Pulmonary artery endothelial cell (primary cell): Measurements from ENCODE around the gene VGLL2. TPM values are rescaled to one million over a fixed set of nuclear protein-coding genes. Genes with fewer than 3 reads are reported as not detected.

Source experiments
- DNase-seq: peaks from one replicate; pipeline ENCODE4 v3.0.0-alpha.2; 2011; ENCODE audit warnings: low read depth, low spot score
- total RNA-seq: library from RNA; depleted of rRNA; stranded (reverse); fragments of >200 nt; gene quantifications from 2 replicates; pipeline ENCODE4 v1.2.3, GENCODE V29; 2014

VGLL2 gene
- total RNA-seq, 1 donor from 2014 or later = not detected

- DNase-seq = no peak
Measured at GRCh38 chr6:117268924-117269323, 3.6 kb downstream of the VGLL2 start.

DNA sequence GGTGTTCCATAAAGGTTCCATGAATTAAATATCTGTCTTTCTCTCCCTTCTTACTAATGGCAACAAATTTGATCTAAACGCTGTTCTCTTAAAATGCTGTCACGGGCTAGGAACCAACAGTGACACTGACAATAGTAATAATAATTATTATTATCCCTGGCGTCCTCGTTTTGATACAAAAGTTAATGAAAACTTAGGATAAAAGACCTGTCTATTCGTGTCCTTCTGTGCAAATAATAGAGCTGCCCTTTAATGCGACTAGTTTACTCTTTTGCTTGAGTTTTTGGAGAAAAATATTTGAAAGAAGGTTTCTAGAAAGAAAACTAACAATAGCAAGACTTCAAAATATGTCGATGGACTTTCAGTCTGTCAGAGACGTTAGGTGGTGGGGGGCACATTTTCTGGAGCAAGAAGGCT lies 4.3 kb downstream of the VGLL2 start:
- DNase-seq = no peak

DNA sequence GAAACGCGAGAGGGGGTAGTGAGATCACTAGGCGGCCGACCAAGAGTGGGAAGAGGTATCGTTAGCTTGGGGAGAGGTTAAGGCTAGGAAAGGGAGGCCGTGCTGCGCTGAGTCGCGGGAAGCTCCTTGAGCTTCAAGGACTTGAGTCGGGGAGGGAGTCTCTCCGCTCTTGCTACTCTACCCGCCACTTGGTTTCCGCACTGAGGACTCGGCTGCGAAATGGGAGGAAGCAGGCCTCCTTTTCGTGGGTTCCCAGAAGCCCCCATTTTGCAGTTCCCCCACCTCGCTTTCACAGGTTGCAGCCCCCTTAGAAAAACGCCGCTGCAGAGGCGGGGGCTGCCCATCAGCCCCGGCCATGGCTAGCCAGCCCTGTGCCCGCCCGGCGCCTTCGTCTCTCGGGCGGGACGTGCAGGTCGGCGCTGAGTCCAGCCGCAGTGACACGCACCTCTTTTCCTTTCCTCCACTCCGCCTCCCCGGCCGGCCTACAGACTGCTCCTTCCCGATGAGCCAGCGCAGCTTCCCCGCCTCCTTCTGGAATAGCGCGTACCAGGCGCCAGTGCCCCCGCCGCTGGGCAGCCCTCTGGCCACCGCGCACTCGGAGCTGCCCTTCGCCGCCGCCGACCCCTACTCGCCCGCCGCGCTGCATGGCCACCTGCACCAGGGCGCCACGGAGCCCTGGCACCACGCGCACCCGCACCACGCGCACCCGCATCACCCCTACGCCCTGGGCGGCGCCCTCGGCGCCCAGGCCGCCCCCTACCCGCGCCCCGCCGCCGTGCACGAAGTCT lies 4.9 kb downstream of the VGLL2 start:
- no peak for DNase-seq

GRCh38 chr6:117270843-117271507 lies 5.6 kb downstream of the VGLL2 start:
- no peak for DNase-seq

- DNase-seq = no peak
Measured at GRCh38 chr6:117272032-117272866, 6.9 kb downstream of the VGLL2 start.

- DNase-seq = no peak
Measured at GRCh38 chr6:117272891-117273290, 7.5 kb downstream of the VGLL2 start.

DNA sequence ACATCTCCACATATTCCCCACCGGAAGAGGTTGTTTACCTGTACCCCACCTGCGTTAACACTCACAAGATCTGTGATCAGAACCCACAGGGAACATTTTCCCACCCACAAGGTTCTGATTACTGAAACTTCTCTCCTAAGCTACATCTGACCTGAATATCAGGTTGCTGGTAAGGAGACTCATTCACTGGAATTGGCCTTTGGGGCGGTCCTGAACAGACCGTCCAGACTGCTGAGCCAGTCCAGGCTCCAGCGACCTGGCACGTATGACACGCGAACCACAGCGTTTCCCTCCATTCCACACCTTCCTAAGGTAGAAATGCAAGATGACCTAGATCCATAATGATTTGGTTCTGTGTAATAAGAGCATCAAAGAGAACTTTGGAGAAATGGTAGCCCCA lies 9.8 kb downstream of the VGLL2 start:
- DNase-seq = no peak

DNA sequence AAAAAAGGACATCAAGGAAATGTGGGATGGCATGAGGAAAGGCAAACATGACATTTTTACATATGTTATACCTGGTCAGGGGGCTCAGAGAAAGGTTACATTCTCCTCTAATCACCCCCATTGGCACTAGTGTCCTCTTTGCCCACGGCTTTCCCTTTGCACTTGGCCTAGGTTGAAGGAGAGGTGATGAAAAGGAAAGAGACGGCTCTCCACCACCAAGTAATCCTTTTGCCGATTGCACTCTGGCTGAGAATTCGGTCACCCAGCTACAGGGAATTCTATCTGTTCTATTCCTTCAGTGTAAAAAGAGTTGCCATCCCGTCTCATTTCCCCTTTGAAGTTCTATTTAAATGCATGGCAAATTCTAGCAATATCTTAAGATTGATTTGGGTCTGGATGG lies 10.4 kb downstream of the VGLL2 start:
- DNase-seq = no peak

DNA sequence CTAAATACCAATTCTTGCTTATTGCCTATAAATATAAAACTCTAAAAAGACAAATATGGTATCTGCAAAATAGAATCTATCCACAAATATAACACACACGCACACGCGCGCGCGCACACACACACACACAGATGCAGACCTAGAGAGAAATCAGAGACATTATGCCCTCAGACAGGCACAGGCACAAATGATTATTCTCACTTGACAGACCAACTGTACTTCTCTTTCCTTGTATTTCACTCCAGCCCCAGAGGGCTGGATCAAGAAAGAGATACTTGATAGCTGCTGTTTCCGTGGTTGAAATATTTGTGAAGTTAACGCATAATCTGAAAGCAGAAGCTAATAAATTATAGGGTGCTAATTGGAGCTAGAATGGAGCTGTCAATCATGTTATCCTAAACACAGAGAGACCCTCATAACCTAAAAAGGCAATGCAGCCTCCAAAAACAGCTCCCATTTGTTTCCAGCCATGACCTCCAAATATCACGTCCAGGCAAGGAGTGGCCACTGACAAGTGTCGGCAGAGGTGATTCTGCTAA lies 11.5 kb downstream of the VGLL2 start:
- no peak for DNase-seq

DNA sequence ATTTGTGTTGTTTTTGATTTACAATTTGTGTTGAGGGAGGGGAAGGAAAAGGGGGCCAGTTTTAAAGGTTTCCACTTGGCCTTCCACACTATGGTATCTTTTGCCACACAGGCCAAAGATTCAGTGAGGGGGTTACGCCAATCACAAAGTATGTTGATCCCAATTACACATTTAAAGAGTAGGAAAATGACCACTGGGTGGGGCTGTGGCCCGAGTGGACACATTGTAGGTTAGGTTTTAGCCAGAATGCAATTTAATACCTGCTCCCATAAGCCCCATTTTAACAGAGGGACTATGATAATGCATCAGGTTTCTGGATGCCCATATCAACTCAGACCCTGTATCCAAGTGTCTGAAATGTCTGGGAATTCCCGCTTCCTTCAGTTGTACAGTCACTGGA lies 15.6 kb downstream of the VGLL2 start:
- DNase-seq = no peak

- DNase-seq = no peak
Measured at GRCh38 chr6:117288083-117288715, 22.8 kb downstream of the VGLL2 start.

DNA sequence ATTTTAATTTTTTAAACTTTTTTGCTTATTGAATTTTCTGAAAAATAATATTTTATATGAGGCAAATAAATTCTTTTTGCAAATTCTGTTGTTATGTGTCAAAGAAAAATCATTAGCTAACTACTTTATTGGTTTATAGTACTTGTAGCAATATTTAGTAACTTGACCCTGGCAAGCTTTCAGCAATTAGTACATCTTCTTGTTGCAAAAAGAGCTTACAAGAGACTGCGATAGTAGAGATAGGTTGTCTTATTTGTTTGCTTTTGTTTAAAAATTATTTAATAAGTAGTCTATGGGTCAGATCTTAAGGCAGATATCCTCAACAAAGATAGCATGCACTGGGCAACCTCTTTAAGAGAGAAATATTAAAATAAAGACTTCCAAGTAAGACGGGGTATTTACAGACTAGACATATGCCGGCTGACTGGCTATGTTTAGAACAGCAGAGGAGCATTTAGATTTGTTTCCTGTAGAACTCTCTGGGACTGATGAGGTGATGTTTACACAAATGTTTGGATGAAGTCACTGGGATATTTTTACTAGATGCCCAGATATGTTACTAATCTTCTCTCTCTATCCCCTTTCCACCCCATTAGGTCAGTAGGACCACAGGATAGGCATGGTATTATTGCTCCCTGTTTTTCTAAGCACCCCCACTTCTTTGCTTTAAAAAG lies 25.0 kb downstream of the VGLL2 start:
- no peak for DNase-seq

DNA sequence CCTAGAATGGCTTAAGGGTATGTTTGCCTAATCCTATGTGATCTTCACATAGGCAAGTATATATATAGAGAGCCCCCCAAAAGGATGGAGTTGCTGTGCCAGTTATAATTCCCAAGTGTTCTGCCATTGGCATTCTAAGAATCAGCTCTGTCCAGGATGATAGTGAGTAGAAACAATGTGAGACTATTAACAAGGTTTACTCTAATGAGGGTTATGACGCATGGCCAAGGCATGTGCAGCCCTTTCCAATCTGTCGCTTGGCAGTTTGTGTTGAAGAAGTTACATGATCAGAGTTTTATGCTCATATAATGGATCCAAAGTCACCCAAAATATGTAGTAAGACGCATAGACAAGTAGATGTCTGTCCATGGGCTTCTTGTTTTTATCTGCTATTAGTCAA lies 33.6 kb downstream of the VGLL2 start:
- DNase-seq = no peak

GRCh38 chr6:117303323-117303722 lies 38.0 kb downstream of the VGLL2 start:
- DNase-seq = no peak

GRCh38 chr6:117304446-117304845 lies 39.1 kb downstream of the VGLL2 start:
- no peak for DNase-seq

DNA sequence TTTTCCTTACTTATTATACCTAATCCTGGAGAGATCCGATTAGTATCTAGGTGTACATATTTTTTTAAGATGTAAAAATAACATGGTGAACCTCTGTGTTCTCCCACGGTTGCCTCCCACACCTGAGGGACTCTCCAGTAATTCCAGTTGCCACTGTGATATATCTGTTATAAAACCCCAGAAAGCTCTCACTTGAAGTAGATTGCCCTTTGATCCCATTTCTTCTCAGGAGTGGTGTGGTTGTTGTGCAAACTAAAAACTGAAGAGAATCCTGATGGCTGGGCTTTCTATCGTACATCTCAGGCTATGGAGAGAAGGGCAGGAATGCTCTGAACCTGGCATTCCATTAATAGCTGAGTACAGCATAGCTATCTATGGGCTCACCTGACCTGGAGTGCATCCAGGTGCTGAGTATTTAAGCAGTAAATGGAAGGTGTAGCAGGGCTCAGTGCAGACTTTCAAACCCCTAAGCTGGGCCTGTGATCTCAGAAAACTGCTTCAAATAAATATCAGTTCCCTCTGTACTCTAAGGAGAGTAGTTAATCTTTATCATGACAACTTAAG lies 41.0 kb downstream of the VGLL2 start:
- no peak for DNase-seq

GRCh38 chr6:117307655-117308054 lies 42.3 kb downstream of the VGLL2 start:
- no peak for DNase-seq

DNA sequence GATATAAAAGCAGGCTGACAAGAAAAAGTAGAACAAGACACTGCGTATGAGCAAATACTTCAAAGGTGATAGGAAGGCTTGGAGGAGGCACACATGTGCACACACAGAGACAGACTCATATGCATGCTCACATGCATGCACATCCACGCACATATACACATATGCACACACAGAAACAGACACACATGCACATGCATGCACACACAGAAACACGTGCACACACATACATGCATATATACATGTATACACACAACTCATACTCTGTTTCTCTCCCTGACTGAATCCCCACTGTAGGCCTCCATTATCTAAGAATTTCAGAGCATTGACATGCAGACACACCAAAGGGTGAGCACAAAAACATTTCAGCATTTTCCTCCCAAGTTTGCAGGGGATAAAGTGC lies 43.7 kb downstream of the VGLL2 start:
- no peak for DNase-seq

DNA sequence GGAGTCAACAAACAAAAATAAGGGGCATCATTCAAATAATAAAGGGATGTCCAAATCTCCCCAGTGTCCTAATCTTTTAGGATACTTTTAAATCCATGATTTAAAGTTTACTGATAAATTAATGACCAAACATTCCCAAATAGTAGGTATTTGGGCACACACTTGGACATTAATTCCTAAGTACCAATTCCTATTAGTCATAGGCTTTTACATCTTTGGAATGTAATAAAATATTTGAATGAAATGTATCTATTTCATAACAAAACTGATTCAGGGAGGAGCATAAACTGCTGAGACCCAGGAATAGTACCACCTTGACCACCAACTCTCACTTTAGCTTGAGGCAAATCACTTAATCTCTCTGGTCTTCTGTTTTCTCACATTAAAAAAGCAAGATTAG lies 44.3 kb downstream of the VGLL2 start:
- DNase-seq = no peak

DNA sequence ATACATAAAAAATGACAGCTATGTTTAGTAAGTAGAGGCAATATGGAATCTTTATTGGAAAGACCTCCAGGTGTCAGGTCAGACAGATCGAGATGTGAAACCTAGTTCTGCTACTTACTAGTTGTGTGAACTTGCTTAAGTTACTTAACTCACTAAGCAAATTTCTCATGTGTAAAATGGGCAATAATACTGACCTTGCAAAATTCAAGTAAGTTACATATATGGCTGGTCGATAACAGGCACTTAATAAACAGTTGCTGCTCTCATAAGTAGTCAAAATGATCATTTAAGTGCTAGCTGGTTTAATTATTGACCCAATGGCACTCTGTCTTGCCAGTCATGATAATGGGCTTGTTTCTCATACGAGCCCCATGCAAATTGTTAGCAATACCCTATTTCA lies 46.0 kb downstream of the VGLL2 start:
- DNase-seq = no peak

- DNase-seq = no peak
Measured at GRCh38 chr6:117311726-117312125, 46.4 kb downstream of the VGLL2 start.
